ENCODE results near the gene DNAJC12. TPM values are rescaled to one million over a fixed set of nuclear protein-coding genes. Genes with fewer than 3 reads are reported as not detected.

DNAJC12 gene
- total and polyA plus RNA-seq, 2 donors (not counting 1 experiment from before 2014, with no cell fraction given) = 0.19 TPM; not detected in 1

GRCh38 chr10:67776371-67776770, 61.6 kb downstream of the DNAJC12 start:
- CTCF ChIA-PET = interaction anchor here (0.6 to 14.2 kb wide), 5 partner anchors 11 to 527 kb away, joined by 3 to 512 read pairs (median 141); partner anchors contain the start of gene CTNNA3
- H3K4me1 Mint-ChIP-seq = peaks cover 34% of the 10 kb centered on the region
- H3K27me3 ChIP-seq (replicated peaks in 1 of 4; ENCODE audit: control extremely low read depth in 1 of 4, control insufficient read depth in 3 of 4, insufficient read depth in 4 of 4, low read length in 3 of 4) = no peaks in the 10 kb centered on the region

DNA sequence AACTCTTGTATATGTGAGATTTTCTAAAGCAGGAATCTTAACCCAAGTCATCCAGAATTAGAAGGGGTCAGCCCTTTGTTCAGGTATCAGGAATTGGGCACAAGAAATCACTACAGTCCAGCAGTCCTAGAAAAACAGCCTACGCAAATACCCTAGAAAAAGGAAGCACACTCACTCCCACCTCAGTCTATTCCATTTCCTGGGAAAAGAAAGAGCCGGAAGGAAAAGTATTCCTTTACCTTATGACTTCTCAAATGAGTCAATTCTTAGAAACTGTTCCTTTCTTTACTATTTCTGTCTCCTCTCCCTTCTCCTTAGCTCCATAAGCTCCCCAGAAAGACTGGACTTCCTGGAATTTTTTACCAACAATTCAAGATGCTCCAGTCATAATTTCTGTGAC, 62.7 kb downstream of the DNAJC12 start:
- Mint-ChIP-seq H3K9me3 (ENCODE audit: insufficient read depth) (no peaks in the 10 kb centered on the region), H3K4me1 (peaks cover 41% of the 10 kb centered on the region), H3K4me3 (no peak overlapping the region), H3K27me3 (no peaks in the 10 kb centered on the region), H3K27ac (no peak overlapping the region)
- DNase-seq (no peak), ATAC-seq (ENCODE audit: low read depth) (no peak)
- Histone ChIP-seq H3K27me3 (replicated peaks in 1 of 4; ENCODE audit: control extremely low read depth in 1 of 4, control insufficient read depth in 3 of 4, insufficient read depth in 4 of 4, low read length in 3 of 4) (no peaks in the 10 kb centered on the region), H3K36me3 (replicated peaks in 1 of 2; ENCODE audit: control extremely low read depth in 1 of 2, control insufficient read depth in 1 of 2, extremely low read depth in 1 of 2, insufficient read depth in 2 of 2, low read length in 1 of 2) (no peaks in the 10 kb centered on the region), H3K79me2 (ENCODE audit: control insufficient read depth, insufficient read depth, low read length) (no peaks in the 10 kb centered on the region), H3K9me3 (ENCODE audit: control extremely low read depth in 1 of 3, control insufficient read depth in 2 of 3, insufficient read depth in 1 of 3, low read length in 2 of 3) (no peaks in the 10 kb centered on the region), H2AFZ (ENCODE audit: insufficient read depth, low read depth, low read length, poor library complexity, severe bottlenecking) (no peak overlapping the region), H3K4me1 (ENCODE audit: control insufficient read depth in 2 of 2, insufficient read depth in 2 of 2, low read length in 2 of 2) (peaks cover 39 to 42% of the 10 kb centered on the region in 2 donors), H3K4me2 (replicated peaks; ENCODE audit: low read depth, low read length, poor library complexity, severe bottlenecking) (no peak overlapping the region), H3K4me3 (ENCODE audit: control extremely low read depth in 1 of 5, extremely low read depth in 1 of 5, insufficient read depth in 1 of 5, low read depth in 2 of 5, low read length in 4 of 5) (no peak overlapping the region), H4K20me1 (ENCODE audit: control insufficient read depth, insufficient read depth, low read length, poor library complexity, severe bottlenecking) (no peaks in the 10 kb centered on the region), H3K9ac (ENCODE audit: low read length) (no peak overlapping the region), H3K27ac (ENCODE audit: low read length in 2 of 2) (no peak overlapping the region)
- WGBS (ENCODE audit: insufficient coverage) = 100% methylated on average over 1 of the region's 2 CpGs
- intact Hi-C loops (cut with micrococcal nuclease) = no loop called here
- ChIA-PET CTCF (interaction anchor here (1.0 to 14.2 kb wide), 4 partner anchors 9 to 111 kb away, joined by 3 to 512 read pairs (median 156); partner anchors contain the start of gene CTNNA3), POLR2A (interaction anchor here (0.7 kb wide), 1 partner anchor 77 kb away, joined by 3 read pairs; no protein-coding TSS in a partner anchor)
- no peak for TF ChIP-seq CTCF (IDR thresholded peaks at IDR 0.05)
- TF ChIP-seq EZH2 (IDR thresholded peaks at IDR 0.05; ENCODE audit: borderline replicate concordance, insufficient read depth, low read depth, low read length, poor library complexity, severe bottlenecking) = no peak

More at GRCh38 chr10:67776371-67776770, 61.6 kb downstream of the DNAJC12 start:
- DNase-seq (no peak), ATAC-seq (ENCODE audit: low read depth) (no peak)
- no peak overlapping the region for H3K9ac ChIP-seq (ENCODE audit: low read length)
- TF ChIP-seq EZH2 (IDR thresholded peaks at IDR 0.05; ENCODE audit: borderline replicate concordance, insufficient read depth, low read depth, low read length, poor library complexity, severe bottlenecking) = no peak
- TF ChIP-seq CTCF (IDR thresholded peaks at IDR 0.05) = no peak
- no peaks in the 10 kb centered on the region for H3K79me2 ChIP-seq (ENCODE audit: control insufficient read depth, insufficient read depth, low read length)
- H3K36me3 ChIP-seq (replicated peaks in 1 of 2; ENCODE audit: control extremely low read depth in 1 of 2, control insufficient read depth in 1 of 2, extremely low read depth in 1 of 2, insufficient read depth in 2 of 2, low read length in 1 of 2) = no peaks in the 10 kb centered on the region
- intact Hi-C loops (cut with micrococcal nuclease) = no loop called here
- H3K27me3 Mint-ChIP-seq = no peaks in the 10 kb centered on the region
- H3K9me3 Mint-ChIP-seq (ENCODE audit: insufficient read depth) = no peaks in the 10 kb centered on the region
- POLR2A ChIA-PET = no interaction called here
- H2AFZ ChIP-seq (ENCODE audit: insufficient read depth, low read depth, low read length, poor library complexity, severe bottlenecking) = no peak overlapping the region
- peaks cover 29 to 42% of the 10 kb centered on the region in 2 donors for H3K4me1 ChIP-seq (ENCODE audit: control insufficient read depth in 2 of 2, insufficient read depth in 2 of 2, low read length in 2 of 2)
- no peak overlapping the region for H3K27ac ChIP-seq (ENCODE audit: low read length in 2 of 2)
- H3K4me3 Mint-ChIP-seq = no peak overlapping the region
- WGBS (ENCODE audit: insufficient coverage) = no CpG with 5 or more reads among the region's 1 CpG
- H3K27ac Mint-ChIP-seq = no peak overlapping the region
- no peak overlapping the region for H3K4me3 ChIP-seq (ENCODE audit: control extremely low read depth in 1 of 5, extremely low read depth in 1 of 5, insufficient read depth in 1 of 5, low read depth in 2 of 5, low read length in 4 of 5)
- H3K4me2 ChIP-seq (replicated peaks; ENCODE audit: low read depth, low read length, poor library complexity, severe bottlenecking) = no peak overlapping the region
- H4K20me1 ChIP-seq (ENCODE audit: control insufficient read depth, insufficient read depth, low read length, poor library complexity, severe bottlenecking) = no peaks in the 10 kb centered on the region
- no peaks in the 10 kb centered on the region for H3K9me3 ChIP-seq (ENCODE audit: control extremely low read depth in 1 of 3, control insufficient read depth in 2 of 3, insufficient read depth in 1 of 3, low read length in 2 of 3)
